NCI-H2196 (cell line): Measurements from ENCODE around the gene ZDHHC13.
A peak's percentile ranks its signal among the peaks of the same experiment; 100 is the strongest.

Experiments used
- DNase-seq: peaks from one replicate; lab custom pipeline; 2025; ENCODE audit not compliant: unreplicated experiment; lab: John Stamatoyannopoulos, UW

The ZDHHC13 gene

DNA sequence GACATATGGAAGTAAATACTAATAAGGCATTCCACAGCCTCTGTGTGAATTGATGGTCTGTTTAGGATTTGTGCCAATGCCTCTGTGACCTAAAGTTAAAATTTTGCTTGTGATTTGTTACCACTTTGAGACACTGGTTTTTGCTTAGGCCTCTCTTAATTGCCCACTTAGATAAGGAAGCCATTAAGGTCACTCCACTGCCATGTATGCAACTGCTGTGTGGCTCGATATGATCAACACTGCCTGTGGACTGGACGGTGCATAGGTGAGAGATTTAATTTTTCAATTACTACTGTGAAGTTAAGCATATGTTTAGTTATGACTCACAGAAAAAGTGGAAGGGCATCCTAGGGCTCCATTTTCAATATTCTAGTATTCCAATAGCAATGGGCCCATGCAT, 47.9 kb downstream of the ZDHHC13 start:
- DNase-seq = no peak

DNA sequence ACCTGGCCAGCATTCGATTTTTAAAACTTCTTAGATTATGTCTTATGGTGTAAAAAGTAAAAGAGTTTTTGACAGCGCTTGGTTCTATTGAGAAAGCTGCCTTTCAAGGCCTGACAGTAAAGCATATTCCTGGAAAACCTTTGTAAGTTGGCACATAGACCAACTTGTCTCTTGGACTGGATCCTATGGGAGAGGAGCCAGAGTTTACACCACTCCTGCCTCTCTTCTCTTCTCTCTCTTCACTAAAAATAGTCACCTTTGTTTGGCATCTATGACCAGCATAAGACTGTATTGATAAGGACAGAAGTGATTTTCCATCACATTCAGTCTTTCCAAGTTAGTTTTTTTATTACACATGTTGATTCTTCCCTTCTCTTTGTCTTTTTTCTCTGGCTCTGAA, 51.1 kb downstream of the ZDHHC13 start:
- DNase-seq = no peak

DNA sequence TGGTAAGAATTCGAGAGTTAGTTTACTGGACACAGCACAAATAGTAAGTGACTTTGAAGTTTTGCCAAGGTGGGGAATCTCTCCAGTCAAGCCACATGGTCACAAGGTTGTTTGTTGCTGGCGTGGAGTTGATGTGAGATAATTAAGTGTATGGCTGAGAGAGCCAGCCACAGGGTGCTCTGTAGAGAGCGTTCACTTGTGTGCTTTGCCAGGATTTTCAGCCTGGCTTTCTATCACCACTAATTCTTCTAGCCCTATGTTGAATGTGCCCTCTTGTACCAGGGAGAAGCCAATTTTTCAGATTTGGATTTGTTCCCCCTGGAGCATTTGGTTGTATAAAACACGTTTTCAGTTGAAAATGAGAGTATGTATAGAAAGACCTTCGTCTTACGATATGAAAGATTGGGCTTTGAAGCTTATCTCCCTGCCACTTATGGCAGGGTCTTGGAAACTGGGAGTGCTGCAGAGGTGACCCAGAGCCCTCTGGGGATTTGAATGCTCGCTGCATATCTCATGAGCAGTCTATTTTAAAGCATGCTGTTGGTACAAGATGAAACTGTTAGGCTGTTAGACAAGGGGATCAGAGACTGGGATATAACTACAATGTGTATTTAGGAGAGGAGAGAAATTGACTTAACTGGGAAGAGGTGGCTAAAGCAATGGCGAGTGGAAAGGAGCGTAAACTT, 56.2 kb downstream of the ZDHHC13 start:
- DNase-seq = no peak

DNA sequence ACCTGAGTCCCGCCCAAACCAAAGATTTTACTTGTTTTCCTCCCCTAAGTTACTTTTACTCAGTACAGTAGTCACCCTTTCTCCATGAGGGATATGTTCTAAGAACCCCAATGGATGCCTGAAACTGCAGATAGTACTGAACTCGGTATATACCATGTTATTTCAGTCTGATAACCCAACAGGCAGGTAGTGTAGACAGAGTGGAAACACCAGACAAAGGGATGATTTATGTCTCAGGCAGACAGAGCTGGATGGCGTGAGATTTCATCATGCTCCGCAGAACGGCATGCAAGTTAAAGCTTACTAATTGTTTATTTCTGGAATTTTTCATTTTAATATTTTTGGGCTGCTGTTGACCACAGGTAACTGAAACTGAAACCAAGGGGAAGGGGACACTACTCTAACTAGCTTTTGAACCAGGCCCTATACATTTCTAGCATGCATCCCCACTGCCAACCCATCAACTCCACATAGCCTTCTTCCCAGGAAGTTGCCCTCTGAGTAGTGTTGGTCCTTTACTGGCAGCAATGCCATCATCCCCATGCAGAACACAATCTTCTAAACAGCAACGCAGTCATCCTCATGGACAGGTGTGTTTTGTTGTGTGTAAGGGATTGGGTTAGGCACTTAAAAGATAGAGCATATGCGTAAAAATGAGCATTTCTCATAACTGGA, 57.1 kb downstream of the ZDHHC13 start:
- DNase-seq = no peak

DNA sequence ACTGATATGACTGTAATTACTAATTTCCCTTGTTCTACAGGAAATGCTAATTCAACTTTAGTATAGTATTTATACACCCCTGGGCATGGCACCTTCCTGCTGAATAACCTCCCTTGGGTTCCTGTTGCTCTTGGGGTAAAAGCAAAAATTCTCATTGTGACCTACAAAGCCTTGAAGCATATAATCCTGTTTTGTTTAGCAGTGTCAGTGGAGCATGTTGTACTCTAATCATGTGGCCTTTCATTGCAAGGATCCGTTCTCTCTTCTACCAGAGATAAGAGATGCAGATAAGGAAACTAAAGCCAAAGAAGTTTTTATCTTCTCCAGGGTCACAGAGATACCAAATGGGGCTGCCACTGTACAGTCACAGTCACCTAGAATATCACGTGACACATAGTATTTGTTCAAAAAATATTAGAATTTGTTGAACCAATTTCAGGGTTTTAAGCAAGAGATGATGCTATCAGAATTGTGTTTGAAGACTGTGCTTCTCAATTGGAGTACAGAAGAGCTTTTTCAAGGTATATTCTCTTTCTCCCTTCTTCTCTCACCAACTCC, 59.7 kb downstream of the ZDHHC13 start:
- DNase-seq = no peak

DNA sequence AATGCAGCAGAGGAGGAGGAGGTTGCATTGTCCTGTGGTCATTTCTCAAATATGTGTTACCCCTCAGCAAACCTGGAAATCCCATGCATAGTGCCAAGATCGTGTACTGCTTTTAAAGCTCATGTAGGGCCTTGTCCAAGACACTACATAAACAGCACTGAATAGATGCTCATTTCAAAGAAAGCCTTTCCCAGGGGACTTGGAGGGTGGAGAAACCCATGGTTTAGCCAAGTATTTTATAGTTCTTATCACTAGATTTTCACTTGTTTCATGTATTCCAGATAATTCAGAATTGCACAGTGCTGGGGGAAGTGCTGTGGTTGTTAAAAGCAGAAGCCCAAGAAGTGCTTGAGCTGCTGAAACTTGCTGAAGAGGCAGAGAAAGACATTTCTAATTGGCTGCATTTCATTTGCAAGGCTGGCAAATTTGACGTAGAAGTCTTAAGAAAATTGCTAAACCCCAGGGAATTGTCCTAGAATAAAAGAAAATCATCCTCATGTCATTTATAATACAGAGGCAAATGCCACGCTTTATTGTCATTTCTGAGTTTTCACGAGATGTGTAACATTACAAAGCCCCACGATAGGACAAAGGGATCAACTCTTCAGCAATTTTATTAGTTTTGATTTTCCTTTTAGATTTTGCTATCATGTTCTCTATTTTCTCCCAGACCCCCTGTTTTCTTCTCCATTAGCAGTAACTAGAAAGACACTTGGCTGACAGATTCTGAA, 64.7 kb downstream of the ZDHHC13 start:
- DNase-seq = no peak

GRCh38 chr11:19183646-19184045, 66.7 kb downstream of the ZDHHC13 start:
- DNase-seq = no peak

GRCh38 chr11:19185036-19185435, 68.1 kb downstream of the ZDHHC13 start:
- DNase-seq = no peak

DNA sequence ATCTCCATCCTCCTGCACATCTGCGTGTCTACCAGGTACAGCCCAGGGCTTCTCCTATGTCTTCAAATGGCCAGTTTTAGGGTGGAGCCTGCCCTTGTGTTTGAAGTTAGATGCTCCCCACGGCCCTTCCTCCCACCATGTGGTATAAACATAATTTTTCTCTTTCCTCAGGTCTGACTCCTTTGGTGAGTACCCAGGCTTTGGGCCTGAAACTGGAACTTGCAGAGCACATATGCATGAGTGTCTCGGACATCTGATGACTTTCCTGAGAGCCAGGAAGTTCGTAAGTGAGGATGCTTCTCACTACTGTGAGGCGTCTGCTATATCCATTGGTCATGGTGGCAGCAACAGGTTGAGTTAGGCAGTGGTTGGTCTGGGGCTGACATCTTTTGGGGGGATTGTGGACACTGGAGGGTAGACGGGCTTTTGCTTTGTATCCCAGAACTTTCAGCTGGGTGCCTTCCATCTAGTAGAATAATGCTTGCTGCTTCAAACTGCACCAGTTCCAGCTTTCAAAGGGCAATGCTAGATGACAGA, 68.6 kb downstream of the ZDHHC13 start:
- DNase-seq = no peak

GRCh38 chr11:19187114-19187832, 70.3 kb downstream of the ZDHHC13 start:
- DNase-seq = no peak

DNA sequence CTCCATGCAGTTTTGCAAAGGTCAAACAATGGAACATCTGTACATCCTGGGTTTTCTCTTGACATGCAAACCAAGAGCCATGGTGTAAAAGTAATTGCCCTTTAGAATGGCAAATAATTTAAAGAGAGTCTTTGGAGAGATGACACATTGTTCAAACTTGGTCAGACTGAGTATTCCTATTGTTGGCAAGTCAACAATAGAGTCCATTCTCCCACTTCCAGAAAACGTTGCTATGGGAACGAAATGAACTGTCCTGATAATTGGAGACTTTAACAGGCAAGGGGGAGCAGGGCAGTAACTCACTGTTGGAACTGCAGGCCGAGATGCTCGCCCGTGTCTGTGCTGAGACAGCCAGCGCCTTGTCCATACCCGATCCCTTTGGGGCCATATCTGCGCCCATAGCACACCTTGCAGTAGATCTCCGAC, 70.9 kb downstream of the ZDHHC13 start:
- no peak for DNase-seq

- no peak for DNase-seq
Observed at GRCh38 chr11:19191530-19192169, 74.7 kb downstream of the ZDHHC13 start.

DNA sequence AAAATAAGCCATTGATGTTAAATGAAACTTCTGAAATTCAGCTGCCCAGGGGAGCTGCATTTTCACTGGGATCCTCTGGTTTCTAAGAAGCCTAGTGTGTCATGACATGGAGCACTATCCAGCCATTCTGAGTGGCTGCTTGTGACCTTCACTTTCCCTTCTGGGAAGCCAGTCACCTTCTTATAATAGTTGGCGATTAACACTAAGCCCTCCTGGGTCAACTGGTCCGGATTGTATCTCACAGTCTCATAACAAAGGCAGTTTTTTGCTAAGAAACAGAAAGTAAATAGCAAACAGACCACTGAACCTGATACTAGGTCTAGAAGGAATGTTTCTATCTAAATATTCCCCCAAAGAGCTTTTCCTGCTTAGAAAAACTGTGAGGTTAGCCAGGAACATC, 76.9 kb downstream of the ZDHHC13 start:
- peak; percentile 35 for DNase-seq

DNA sequence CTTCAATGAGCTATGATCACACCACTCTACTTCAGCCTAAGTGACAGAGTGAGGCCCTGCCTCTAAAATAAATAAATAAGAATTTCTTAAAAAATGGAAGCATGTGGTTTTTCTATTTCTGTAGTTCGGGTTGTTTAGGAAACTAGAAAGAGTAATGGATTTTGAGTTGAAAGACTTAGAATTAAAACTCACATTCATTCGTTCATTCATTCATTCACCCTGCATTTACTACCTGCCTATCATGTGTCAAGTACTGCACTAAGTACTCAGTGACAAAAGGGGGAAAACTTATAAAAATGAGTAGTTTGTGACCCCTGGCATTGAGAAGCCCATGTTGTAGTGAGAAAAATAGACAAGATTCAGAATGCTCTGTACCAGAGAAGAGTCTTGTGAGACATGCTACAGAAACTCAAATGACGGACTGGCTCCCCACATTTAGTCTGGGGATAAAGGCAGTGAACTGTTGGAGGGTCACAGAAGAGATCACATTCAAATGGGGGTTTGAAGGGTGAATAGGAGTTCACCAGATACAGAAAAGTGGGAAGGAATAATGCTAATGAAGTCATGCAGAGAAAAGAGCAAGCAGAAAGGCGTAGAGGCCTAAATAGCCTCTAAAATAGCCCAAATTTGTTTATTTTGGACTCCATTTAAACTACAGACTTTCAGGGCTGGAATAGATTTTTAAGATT, 77.8 kb downstream of the ZDHHC13 start:
- no peak for DNase-seq

- no peak for DNase-seq
Observed at GRCh38 chr11:19196432-19196831, 79.5 kb downstream of the ZDHHC13 start.

DNA sequence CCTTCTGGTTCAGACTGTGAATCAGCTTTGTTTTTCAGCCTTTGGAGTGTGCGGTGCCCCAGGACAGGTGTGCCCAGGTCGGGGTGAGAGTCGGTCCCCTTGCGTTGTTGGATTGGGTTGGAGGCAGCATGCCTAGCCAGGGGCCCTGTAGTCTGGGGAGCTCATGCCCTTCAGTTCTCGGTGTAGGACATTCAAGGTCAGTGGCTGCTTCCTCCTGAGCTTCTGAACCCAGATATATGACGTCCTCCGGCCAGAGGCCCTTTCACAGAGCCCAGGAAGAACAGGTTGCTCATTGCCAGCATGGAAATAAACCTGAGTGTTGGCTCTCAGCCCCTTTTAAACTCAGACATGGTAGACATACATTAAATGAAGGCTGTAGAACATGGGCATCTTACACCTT, 82.1 kb downstream of the ZDHHC13 start:
- no peak for DNase-seq

DNA sequence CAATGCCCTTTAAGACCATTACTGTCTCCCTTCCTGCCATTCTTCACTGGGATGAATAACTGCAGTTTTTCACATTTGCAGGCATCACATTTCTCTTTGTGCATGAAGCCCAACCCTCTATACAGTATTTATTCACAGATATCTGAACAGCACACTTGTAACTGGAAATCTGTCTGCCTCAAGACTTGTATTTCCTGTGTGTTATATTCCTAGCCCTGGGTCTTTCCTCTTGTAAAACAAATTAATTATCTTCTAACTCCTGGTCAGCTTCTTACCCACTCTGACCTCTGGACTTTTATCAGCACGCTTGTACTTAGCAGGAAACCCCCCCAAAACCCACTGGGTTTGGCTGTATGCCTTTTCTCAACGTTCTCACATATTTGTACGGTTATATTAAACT, 82.8 kb downstream of the ZDHHC13 start:
- peak; percentile 11 for DNase-seq

DNA sequence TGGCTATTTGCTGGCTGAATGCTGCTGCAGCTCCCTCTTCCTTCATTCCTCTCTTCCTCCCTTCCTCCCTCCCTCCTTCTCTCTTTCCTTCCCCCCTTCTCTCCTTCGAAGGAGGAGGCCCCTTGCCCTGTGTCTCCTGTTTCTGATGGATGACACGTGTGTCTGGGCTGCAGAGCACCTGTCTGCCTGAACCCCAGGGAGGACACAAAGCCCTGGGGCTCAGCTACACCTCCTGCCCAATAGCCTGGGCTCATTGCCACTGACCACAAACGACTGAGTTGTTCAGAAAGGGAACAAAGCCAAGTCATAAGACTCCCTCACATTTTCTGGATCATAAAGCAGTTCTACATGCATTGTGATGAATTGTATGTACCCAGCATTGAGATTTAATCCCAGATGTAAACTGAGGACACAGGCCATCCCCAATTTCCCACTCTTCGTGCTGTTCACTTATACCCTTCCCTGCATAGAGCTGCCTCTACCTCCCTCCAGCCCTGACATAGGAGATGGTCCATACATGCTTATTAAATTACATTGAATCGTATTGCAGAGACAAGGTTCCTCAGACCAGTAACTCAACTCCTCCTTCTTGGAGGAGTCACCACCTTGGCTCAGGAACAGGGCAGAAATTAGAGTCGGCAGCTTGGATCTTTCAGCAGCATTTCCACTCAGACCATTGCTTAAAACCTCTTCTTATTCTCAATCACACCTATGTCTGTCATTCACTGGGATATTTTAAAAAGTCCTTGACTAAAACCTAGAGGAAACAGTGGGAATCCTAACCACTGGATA, 83.6 kb downstream of the ZDHHC13 start:
- peak; percentile 92 for DNase-seq
